ENCODE measurements around the gene EPS8L2. TPM values are rescaled to one million over a fixed set of nuclear protein-coding genes. Genes with fewer than 3 reads are reported as not detected.

Gene EPS8L2
- total RNA-seq, 2 donors from 2014 or later: 92.1 to 114 TPM

- WGBS: 81% methylated on average over 18 of the region's 18 CpGs
- TF ChIP-seq POLR2AphosphoS5 (IDR thresholded peaks at IDR 0.05) (no peak), POLR2A (IDR thresholded peaks at IDR 0.05) (no peak), CTCF (IDR thresholded peaks at IDR 0.05) (no peak)
- Histone ChIP-seq H3K27me3 (replicated peaks; ENCODE audit: insufficient read depth) (no peaks in the 10 kb centered on the region), H3K9me3 (no peaks in the 10 kb centered on the region), H3K4me1 (replicated peaks) (no peaks in the 10 kb centered on the region), H3K36me3 (peaks cover 12 to 31% of the 10 kb centered on the region in 2 donors), H3K4me3 (no peak overlapping the region), H3K27ac (no peak overlapping the region)
- intact Hi-C loops (cut with DNase I): no loop called here
- DNase-seq (ENCODE audit: low spot score): no peak
These were observed 58.4 kb downstream of the EPS8L2 start for GRCh38 chr11:764322-765024.

- Histone ChIP-seq H3K4me3 (no peak overlapping the region), H3K27ac (no peak overlapping the region), H3K36me3 (peaks cover 12 to 23% of the 10 kb centered on the region in 2 donors), H3K4me1 (replicated peaks) (no peaks in the 10 kb centered on the region), H3K27me3 (replicated peaks; ENCODE audit: insufficient read depth) (no peaks in the 10 kb centered on the region), H3K9me3 (no peaks in the 10 kb centered on the region)
- TF ChIP-seq CTCF (IDR thresholded peaks at IDR 0.05): peak; percentile 22 to 76 (median 54)
- TF ChIP-seq POLR2AphosphoS5 (IDR thresholded peaks at IDR 0.05): no peak
- no peak for TF ChIP-seq POLR2A (IDR thresholded peaks at IDR 0.05)
- DNase-seq (ENCODE audit: low spot score): no peak
- intact Hi-C loops (cut with DNase I): no loop called here
- 72% methylated on average over 18 of the region's 19 CpGs for WGBS
These were observed 59.2 kb downstream of the EPS8L2 start for GRCh38 chr11:765025-765801.

GRCh38 chr11:765802-766091 is 59.7 kb downstream of the EPS8L2 start:
- H3K27ac ChIP-seq: no peak overlapping the region
- WGBS: 98% methylated on average over 8 of the region's 8 CpGs
- peaks cover 12 to 20% of the 10 kb centered on the region in 2 donors for H3K36me3 ChIP-seq

GRCh38 chr11:766106-766935 is 60.3 kb downstream of the EPS8L2 start:
- H3K9me3 ChIP-seq: no peaks in the 10 kb centered on the region
- intact Hi-C loops (cut with DNase I): no loop called here
- no peak overlapping the region for H3K4me3 ChIP-seq
- DNase-seq (ENCODE audit: low spot score): no peak
- no peaks in the 10 kb centered on the region for H3K4me1 ChIP-seq (replicated peaks)
- WGBS: 80% methylated on average over 11 of the region's 11 CpGs
- no peak for TF ChIP-seq CTCF (IDR thresholded peaks at IDR 0.05)
- TF ChIP-seq POLR2AphosphoS5 (IDR thresholded peaks at IDR 0.05): no peak
- TF ChIP-seq POLR2A (IDR thresholded peaks at IDR 0.05): no peak
- no peak overlapping the region for H3K27ac ChIP-seq
- no peaks in the 10 kb centered on the region for H3K27me3 ChIP-seq (replicated peaks; ENCODE audit: insufficient read depth)
- H3K36me3 ChIP-seq: peaks cover 12 to 25% of the 10 kb centered on the region in 2 donors

More at GRCh38 chr11:765802-766091, 59.7 kb downstream of the EPS8L2 start:
- TF ChIP-seq POLR2A (IDR thresholded peaks at IDR 0.05): no peak
- no peak for TF ChIP-seq POLR2AphosphoS5 (IDR thresholded peaks at IDR 0.05)
- no peak for TF ChIP-seq CTCF (IDR thresholded peaks at IDR 0.05)
- no peaks in the 10 kb centered on the region for H3K27me3 ChIP-seq (replicated peaks; ENCODE audit: insufficient read depth)
- intact Hi-C loops (cut with DNase I): no loop called here
- no peaks in the 10 kb centered on the region for H3K9me3 ChIP-seq
- no peak overlapping the region for H3K4me3 ChIP-seq
- DNase-seq (ENCODE audit: low spot score): no peak
- H3K4me1 ChIP-seq (replicated peaks): no peaks in the 10 kb centered on the region

Data from prostate gland (tissue), 2 donors.